ENCODE measurements around the gene MORN1. TPM values are rescaled to one million over a fixed set of nuclear protein-coding genes. Genes with fewer than 3 reads are reported as not detected.

MORN1 gene
- total and polyA plus RNA-seq, 10 of the 15 experiments (the other 5 are each of a cell fraction or from before 2014, with no cell fraction given): 0.76 to 7.9 (median 5.5) TPM

GRCh38 chr1:2433936-2434655 is 42.7 kb upstream of the MORN1 start (continued):
- TF ChIP-seq ZNF687 (IDR thresholded peaks at IDR 0.05) (no peak), SKIL (IDR thresholded peaks at IDR 0.05; ENCODE audit: low read depth, poor library complexity, severe bottlenecking) (no peak)
- TF ChIP-seq, protein P1, sequence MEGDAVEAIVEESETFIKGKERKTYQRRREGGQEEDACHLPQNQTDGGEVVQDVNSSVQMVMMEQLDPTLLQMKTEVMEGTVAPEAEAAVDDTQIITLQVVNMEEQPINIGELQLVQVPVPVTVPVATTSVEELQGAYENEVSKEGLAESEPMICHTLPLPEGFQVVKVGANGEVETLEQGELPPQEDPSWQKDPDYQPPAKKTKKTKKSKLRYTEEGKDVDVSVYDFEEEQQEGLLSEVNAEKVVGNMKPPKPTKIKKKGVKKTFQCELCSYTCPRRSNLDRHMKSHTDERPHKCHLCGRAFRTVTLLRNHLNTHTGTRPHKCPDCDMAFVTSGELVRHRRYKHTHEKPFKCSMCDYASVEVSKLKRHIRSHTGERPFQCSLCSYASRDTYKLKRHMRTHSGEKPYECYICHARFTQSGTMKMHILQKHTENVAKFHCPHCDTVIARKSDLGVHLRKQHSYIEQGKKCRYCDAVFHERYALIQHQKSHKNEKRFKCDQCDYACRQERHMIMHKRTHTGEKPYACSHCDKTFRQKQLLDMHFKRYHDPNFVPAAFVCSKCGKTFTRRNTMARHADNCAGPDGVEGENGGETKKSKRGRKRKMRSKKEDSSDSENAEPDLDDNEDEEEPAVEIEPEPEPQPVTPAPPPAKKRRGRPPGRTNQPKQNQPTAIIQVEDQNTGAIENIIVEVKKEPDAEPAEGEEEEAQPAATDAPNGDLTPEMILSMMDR (IDR thresholded peaks at IDR 0.05 in 2 of 3, conservative IDR thresholded peaks at IDR 0.05 in 1 of 3; ENCODE audit: control insufficient read depth in 2 of 3, extremely low read depth in 1 of 3, insufficient read depth in 1 of 3, low read depth in 3 of 3, low read length in 3 of 3): no peak

Measured in GM12878 (cell line).